Neural cell (in vitro differentiated cells): ENCODE measurements around the gene RBFOX2.

Experiments used
- MXI1 ChIP-seq: fragments of 450-650 bp; conservative IDR thresholded peaks from 2 replicates; pipeline ENCODE4 v1.6.1; 2014; ENCODE audit warnings: antibody characterized with exemption, mild to moderate bottlenecking; ENCODE audit not compliant: poor library complexity, severe bottlenecking
- POLR2AphosphoS5 ChIP-seq: IDR thresholded peaks from 2 replicates; pipeline ENCODE4 v1.6.1; 2012
- RAD21 ChIP-seq: fragments of 450-650 bp; conservative IDR thresholded peaks from 2 replicates; pipeline ENCODE4 v1.6.1; 2014; ENCODE audit warnings: antibody characterized with exemption, mild to moderate bottlenecking, moderate library complexity
- SMC3 ChIP-seq: fragments of 450-650 bp; conservative IDR thresholded peaks from 2 replicates; pipeline ENCODE4 v1.6.1; 2014; ENCODE audit warnings: antibody characterized with exemption, mild to moderate bottlenecking, moderate library complexity; ENCODE audit not compliant: poor library complexity
- TAF1 ChIP-seq: IDR thresholded peaks from 2 replicates; pipeline ENCODE4 v1.6.1; 2012; ENCODE audit warnings: low read depth
- TF ChIP-seq, protein P1 (sequence below): fragments of 450-650 bp; IDR thresholded peaks from 2 replicates; pipeline ENCODE4 v1.5.1; 2014; ENCODE audit warnings: antibody characterized with exemption, mild to moderate bottlenecking, moderate library complexity; ENCODE audit not compliant: poor library complexity, severe bottlenecking

DNA sequence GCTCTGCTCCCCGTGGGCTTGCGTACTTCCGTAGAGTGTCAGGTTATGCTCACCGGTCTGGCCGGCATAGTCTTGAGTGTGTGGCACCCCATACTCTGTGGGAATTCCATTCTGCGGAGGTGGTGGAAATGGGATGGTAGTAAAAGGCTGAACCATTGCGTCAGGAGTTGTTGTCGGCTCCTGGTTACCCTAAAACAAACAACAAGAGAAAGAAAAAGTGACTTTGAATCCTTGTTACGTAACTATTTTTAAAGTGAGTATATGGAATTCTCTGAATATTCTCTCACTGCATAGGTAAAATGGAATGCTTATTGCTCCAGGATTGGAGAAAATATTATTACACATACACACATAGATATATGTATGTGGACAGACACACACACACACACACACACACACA is 218.8 kb downstream of the RBFOX2 start:
- TF ChIP-seq, protein P1, sequence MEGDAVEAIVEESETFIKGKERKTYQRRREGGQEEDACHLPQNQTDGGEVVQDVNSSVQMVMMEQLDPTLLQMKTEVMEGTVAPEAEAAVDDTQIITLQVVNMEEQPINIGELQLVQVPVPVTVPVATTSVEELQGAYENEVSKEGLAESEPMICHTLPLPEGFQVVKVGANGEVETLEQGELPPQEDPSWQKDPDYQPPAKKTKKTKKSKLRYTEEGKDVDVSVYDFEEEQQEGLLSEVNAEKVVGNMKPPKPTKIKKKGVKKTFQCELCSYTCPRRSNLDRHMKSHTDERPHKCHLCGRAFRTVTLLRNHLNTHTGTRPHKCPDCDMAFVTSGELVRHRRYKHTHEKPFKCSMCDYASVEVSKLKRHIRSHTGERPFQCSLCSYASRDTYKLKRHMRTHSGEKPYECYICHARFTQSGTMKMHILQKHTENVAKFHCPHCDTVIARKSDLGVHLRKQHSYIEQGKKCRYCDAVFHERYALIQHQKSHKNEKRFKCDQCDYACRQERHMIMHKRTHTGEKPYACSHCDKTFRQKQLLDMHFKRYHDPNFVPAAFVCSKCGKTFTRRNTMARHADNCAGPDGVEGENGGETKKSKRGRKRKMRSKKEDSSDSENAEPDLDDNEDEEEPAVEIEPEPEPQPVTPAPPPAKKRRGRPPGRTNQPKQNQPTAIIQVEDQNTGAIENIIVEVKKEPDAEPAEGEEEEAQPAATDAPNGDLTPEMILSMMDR: no peak
- TF ChIP-seq MXI1 (no peak), SMC3 (no peak), TAF1 (no peak), POLR2AphosphoS5 (no peak), RAD21 (no peak)
